Stomach (tissue), 4 donors: ENCODE results near the gene FAM240A.

Experiments used
- EP300 ChIP-seq: sonication (generic); formaldehyde crosslinking; IDR thresholded peaks from one replicate; pipeline ENCODE4 v1.6.1; 2017; ENCODE audit warnings: antibody characterized with exemption
- POLR2A ChIP-seq, 4 donors: fragments of 450-650 bp; IDR thresholded peaks; one replicate each; pipeline ENCODE4 v1.6.1; 2016; ENCODE audit warnings: antibody characterized with exemption in 4 of 4, control low read depth in 2 of 4, mild to moderate bottlenecking in 1 of 4, moderate library complexity in 1 of 4
- POLR2AphosphoS5 ChIP-seq, 3 donors: sonication (generic); formaldehyde crosslinking; IDR thresholded peaks; one replicate each; pipeline ENCODE4 v1.6.1; 2016; ENCODE audit warnings: antibody characterized with exemption in 3 of 3
- TF ChIP-seq, protein P1 (sequence below), 7 experiments: fragments of 450-650 bp in 4 of 7; fragments of 200-600 bp in 3 of 7; sonication (generic) in 3 of 7; IDR thresholded peaks; one replicate each; pipeline ENCODE4 v1.5.1; 2016 to 2019; ENCODE audit warnings: antibody characterized with exemption in 7 of 7, control low read depth in 2 of 7, mild to moderate bottlenecking in 1 of 7

DNA sequence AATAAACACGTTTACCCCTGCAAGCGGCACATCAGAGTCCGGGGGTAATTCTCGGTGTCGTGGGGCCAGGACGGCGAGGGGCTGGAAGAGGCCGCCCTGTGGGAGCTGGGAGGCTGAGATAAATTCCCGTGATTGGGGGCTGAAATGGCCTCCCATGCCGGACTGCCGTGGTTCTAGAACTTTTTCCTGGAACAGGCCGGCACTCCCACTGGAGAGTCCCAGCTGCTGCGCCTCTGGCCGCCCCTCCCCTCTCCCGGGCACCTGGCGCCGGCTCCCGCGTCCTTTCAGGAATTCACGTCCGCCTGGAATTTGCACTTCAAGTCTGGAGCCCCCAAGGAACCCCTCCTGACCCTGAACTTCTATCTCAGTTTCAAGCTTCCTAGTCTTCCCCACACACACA lies 35.4 kb upstream of the FAM240A start:
- TF ChIP-seq, protein P1, sequence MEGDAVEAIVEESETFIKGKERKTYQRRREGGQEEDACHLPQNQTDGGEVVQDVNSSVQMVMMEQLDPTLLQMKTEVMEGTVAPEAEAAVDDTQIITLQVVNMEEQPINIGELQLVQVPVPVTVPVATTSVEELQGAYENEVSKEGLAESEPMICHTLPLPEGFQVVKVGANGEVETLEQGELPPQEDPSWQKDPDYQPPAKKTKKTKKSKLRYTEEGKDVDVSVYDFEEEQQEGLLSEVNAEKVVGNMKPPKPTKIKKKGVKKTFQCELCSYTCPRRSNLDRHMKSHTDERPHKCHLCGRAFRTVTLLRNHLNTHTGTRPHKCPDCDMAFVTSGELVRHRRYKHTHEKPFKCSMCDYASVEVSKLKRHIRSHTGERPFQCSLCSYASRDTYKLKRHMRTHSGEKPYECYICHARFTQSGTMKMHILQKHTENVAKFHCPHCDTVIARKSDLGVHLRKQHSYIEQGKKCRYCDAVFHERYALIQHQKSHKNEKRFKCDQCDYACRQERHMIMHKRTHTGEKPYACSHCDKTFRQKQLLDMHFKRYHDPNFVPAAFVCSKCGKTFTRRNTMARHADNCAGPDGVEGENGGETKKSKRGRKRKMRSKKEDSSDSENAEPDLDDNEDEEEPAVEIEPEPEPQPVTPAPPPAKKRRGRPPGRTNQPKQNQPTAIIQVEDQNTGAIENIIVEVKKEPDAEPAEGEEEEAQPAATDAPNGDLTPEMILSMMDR (IDR thresholded peaks at IDR 0.05) = no peak
- TF ChIP-seq POLR2AphosphoS5 (IDR thresholded peaks at IDR 0.05) = no peak
- TF ChIP-seq EP300 = no peak
- no peak for TF ChIP-seq POLR2A (IDR thresholded peaks at IDR 0.05)
